HG02970 (cell line): ENCODE data around the gene SDCBP2.
A peak's percentile ranks its signal among the peaks of the same experiment; 100 is the strongest.

ENCODE experiments used
- ATAC-seq: cut with Tn5 transposase; IDR thresholded peaks from one replicate; pipeline ENCODE4 v1.9.1; 2021; ENCODE audit warnings: mild to moderate bottlenecking, moderate library complexity, moderate number of reproducible peaks; ENCODE audit not compliant: unreplicated experiment, low FRiP score

Gene SDCBP2

GRCh38 chr20:1332749-1333300 lies 3.9 kb upstream of the SDCBP2 start:
- ATAC-seq = no peak

- ATAC-seq = no peak
Measured at GRCh38 chr20:1331801-1332453, 3.0 kb upstream of the SDCBP2 start.

DNA sequence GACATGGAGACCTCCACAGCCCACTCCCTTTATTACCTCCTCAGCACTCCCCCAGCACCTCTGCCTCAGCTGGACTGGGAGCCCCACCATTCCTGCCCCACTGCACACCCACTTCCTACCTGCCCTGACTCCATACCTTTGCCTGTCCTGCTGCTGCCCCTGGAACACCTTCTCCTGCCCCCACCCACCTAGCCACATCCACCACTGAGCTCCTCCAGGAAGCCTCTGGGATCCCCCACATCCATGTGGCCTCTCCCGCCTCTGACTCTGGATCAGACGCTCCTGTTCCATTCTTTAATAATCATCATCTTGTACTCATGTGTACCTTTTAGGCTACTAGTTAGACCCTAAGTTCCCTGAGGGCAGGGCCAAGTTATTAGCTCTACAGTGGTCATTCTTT lies 2.2 kb upstream of the SDCBP2 start:
- no peak for ATAC-seq

- no peak for ATAC-seq
Measured at GRCh38 chr20:1330075-1330830, 1.3 kb upstream of the SDCBP2 start.

DNA sequence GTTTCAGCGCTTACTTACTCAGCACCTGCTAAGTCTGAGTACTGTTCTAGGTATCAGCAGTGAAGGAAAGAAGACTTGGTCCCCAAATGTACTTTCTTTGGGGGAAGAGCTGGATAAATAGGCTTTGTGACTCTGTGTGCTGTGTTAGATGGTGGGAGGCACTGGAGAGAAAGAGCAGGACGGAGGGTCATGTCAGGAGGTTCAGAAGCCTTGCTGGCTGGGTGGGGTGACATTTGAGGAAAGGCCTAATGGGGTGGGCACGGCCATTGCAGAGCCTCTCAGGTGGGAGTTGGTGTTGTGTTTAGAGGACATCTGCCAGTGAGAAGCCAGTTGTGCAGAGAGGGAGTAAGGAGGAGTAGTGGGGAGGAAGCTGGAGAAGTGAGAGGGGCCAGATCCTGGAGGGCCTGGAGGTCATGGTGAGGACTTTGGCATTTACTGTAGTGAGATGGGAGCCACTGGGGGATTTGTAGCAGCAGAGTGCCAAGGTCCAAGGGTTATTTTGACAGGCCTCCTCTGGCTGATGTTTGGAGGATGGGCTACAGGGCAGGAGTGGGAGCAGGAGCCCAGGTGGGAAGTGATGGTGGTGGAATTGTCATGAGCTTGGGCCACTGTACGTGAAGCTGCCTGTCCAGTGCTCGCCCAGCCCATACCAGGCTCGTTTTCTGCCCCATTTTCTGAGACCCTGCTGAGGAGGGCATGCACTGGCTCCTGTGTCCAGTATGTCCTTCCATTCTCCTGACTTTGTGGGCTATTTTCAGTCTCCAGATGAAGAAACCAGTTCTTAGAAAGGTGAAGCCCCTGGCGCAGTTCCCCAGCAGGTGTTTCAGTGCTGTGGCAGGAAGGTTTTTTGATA lies 886 bp downstream of the SDCBP2 start:
- ATAC-seq = no peak

DNA sequence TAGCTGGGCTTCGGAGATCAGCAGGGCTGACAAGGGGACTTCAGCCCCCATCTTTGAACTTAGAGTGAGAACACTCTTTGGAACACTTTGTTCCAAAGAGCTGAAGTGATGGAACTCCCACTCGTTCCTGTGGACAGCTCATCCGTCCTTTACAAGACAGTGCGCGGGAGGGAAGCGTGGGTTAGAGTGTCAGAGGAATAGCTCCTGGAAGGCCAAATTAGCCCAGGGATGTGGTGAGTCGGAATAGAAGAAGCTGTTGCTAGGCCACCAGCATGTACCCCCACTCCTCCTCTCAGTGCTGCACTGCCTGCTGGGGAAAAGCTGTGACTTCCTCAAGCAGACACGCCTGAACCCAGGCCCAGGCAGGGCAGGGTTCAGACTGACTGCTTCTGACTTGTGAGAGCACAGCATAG lies 1.7 kb downstream of the SDCBP2 start:
- no peak for ATAC-seq

- ATAC-seq = no peak
Measured at GRCh38 chr20:1326031-1326930, 2.7 kb downstream of the SDCBP2 start.

DNA sequence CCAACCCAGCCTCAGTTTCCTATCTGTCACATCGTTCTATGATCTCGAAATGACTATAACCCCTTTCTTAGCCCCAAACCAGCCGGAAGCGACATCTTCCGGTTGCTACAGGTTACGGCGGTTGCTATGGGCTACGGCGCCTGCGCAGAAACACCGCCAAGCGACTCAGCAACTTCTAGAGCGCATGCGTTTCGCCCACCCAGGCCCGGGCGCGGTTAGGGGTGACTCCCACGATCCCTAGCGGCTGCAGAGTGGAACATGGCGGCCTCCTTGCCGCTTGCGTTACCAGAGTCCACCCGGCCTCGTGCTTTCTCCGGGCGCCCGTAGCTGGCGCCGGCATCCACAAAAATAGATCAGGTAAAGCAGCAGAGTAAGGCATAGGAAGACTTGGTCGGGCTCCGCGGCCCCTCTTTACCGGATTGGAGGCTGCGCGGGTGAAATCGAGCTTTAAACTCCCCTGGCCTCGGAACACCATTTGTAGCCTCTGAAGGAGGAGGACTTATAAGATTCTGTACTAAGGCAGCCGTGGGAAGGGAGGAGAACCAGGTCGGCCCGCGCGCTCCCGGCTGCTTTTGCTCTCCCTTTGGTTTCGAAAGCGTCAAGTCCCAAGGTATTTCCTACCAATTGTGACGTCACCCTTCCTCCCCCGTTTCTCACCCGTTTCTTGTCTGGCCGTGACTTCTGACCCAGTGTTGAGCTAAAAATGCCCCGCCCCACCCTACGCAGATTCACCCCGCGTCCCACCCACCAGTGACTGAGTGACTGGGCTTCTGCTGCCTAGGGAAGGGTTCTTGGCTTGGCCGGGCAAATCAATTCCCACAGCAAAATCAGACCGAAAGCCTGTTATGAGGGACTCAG lies 3.5 kb downstream of the SDCBP2 start:
- peak; percentile 84 for ATAC-seq

DNA sequence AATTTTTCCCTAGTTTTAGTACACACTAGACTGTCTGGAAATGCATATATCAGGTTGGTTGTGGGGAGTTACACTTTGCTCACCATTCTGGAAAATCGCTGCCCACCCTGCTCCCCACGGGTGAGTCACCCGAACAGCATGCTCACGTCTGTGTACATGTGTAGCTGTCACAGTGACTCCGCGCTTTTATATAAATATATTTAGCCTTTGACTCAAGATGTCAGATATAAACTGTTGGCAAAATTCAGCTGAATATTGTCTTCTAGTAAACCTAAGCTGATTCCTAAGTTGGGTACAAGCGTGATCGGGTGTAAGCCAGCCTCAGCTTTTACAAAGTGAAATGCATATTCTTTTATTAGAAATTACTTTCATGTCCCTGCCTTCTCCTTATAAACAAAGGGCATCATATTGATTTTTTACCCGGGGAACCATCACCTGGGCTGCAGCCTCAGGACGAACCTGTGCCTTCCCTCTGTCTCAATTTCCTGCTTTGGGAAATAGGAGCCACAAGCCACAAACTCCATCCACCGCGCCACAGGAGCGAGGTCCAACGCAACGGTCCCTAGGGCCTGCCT lies 4.3 kb downstream of the SDCBP2 start:
- ATAC-seq = no peak

- ATAC-seq = no peak
Measured at GRCh38 chr20:1323830-1324597, 4.9 kb downstream of the SDCBP2 start.

DNA sequence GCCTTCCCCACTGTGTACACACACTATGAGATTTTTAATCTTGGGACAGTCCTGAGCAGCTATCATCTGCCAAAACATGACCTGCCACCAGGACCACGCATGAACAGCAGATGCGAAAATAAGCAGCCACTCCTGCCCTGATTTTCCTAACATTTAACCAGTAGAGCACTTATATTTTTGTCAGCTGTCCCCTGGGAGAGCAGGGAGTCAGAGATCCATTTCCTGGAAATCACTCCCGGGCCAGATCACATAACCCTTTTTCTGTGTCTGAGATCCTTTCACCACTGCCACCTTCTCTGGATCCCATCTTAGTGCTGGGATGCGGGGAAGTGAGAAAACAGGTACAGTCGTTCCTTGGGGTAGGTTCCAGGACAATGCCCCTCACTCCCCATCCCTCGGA lies 5.7 kb downstream of the SDCBP2 start:
- no peak for ATAC-seq

DNA sequence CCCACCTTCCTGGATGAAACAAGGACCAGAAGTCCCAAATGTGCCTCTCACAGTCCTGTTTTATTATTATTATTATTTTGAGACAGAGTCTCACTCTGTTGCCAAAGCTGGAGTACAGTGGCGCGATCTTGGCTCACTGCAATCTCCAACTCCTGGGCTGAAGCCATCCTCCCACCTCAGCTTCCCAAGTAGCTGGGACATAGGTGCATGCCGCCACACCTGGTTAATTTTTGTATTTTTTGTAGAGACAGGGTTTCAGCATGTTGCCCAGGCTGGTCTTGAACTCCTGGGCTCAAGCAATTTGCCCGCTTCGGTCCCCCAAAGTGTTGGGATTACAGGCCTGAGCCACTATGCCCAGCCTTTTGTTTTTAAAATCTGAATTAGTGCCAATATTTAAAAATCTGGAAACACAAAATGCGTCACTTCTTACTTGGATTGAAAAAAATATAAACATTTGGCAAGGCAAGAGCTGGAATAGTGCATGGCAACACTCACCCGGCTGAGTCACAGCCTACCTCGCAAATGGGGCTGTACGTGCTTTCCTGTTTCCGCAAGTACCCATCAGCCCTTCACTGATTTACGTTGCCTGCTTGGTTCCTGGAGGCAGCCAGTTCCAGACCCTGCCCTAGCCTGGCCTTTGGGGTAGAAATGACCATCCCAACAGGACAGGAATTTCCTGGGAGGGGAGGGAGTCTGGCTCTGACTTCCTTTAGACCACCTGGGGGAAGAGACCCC lies 6.3 kb downstream of the SDCBP2 start:
- no peak for ATAC-seq

DNA sequence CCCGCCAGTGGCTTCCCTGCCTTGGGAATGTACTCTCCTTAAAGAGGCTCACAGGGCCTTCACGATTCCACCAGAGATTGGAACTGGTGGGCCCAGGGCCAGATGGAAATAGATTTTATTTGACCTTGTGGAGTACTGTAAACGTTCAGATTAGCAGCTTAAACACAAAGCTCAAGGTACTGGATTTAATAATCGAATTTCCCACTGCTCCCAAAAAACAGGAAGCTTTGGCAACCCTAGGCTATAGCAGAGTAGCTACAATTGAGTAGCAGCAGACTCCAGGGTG lies 7.3 kb downstream of the SDCBP2 start:
- no peak for ATAC-seq

DNA sequence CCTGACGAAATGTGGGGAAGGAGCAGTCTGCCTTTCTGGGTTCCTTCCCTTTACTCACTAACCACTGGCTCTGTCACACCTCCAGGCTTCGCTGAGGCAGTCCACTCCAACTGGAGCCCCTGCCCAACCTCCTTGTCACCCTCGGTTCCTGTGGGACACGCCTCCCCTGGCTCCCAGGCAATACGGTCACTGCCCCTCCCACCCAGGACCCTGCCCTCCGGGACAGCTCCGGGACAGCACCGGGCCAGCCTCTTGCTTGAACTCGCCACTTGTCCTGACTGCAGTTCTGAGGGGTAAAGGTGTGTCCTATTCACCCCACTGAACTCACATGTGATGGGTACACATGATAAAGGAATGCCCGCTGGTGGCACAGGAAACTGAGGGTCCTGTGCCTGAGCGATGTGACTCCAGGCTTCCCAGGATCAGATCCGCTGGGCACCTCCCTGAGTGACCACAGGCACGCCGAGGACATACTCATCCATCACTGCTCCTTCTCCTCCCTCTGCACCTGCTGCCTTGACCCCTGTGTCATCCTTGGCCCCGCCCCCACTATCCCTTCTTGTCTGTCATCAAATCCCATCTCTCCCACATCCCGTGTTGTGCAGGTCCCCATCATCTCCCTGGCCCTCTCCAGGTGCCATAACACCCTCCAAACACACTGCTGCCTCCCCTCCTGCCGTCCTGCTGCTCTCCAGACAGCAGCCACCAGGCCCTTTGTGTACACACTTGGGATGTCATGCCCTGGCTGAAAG lies 7.9 kb downstream of the SDCBP2 start:
- no peak for ATAC-seq

- no peak for ATAC-seq
Measured at GRCh38 chr20:1320016-1320415, 8.9 kb downstream of the SDCBP2 start.

- no peak for ATAC-seq
Measured at GRCh38 chr20:1319462-1319861, 9.5 kb downstream of the SDCBP2 start.

DNA sequence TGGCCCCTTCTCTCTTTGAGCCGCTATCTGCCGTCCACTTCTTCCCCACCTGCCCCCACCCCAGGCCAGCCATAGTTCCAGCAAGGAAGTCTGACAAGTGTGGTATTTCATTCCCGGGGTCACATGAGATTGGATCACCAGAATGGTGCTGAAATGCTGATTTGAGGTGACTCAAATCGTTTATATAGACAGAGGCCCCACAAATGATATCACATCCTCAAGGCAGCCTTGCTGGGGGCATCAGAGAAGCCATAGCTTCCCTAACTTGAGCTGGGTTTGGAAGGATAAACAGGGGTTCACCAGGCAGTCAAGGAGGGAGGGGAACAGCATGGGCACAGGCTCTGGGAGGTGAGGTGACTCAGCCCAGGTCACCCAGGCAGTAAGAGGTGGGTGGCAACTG lies 9.9 kb downstream of the SDCBP2 start:
- no peak for ATAC-seq
